ENCODE measurements around the gene IFNLR1. TPM values are rescaled to one million over a fixed set of nuclear protein-coding genes. Genes with fewer than 3 reads are reported as not detected.

Gene IFNLR1
- total RNA-seq, 1 experiment from 2014 or later = 4.1 TPM

Other genes with a start within 250 kb of the IFNLR1 start
- gene PNRC2, start 227.5 kb downstream of the IFNLR1 start, total RNA-seq (2014; rRNA removed; shearing (Covaris generic); ENCODE audit: low replicate concordance) = 22.0 and 48.8 TPM in 2 replicates
- gene SRSF10, start 207.0 kb downstream of the IFNLR1 start, total RNA-seq (2014; rRNA removed; shearing (Covaris generic); ENCODE audit: low replicate concordance) = 24.5 and 31.9 TPM in 2 replicates
- 30.5 and 31.5 TPM in 2 replicates for gene MYOM3, start 75.2 kb downstream of the IFNLR1 start, total RNA-seq (2014; rRNA removed; shearing (Covaris generic); ENCODE audit: low replicate concordance)
- 0.61 and 0.68 TPM in 2 replicates for gene IL22RA1, start 44.1 kb downstream of the IFNLR1 start, total RNA-seq (2014; rRNA removed; shearing (Covaris generic); ENCODE audit: low replicate concordance)
- gene GRHL3, start 132.1 kb upstream of the IFNLR1 start, total RNA-seq (2014; rRNA removed; shearing (Covaris generic); ENCODE audit: low replicate concordance) = 0.03 and 0.26 TPM in 2 replicates
- 7.7 and 9.3 TPM in 2 replicates for gene STPG1, start 226.5 kb upstream of the IFNLR1 start, total RNA-seq (2014; rRNA removed; shearing (Covaris generic); ENCODE audit: low replicate concordance)
- gene NIPAL3, start 228.5 kb upstream of the IFNLR1 start, total RNA-seq (2014; rRNA removed; shearing (Covaris generic); ENCODE audit: low replicate concordance) = 10.4 and 11.8 TPM in 2 replicates

Measured in Caki2 (cell line).